Measurements from ENCODE around the gene A4GNT.

DNA sequence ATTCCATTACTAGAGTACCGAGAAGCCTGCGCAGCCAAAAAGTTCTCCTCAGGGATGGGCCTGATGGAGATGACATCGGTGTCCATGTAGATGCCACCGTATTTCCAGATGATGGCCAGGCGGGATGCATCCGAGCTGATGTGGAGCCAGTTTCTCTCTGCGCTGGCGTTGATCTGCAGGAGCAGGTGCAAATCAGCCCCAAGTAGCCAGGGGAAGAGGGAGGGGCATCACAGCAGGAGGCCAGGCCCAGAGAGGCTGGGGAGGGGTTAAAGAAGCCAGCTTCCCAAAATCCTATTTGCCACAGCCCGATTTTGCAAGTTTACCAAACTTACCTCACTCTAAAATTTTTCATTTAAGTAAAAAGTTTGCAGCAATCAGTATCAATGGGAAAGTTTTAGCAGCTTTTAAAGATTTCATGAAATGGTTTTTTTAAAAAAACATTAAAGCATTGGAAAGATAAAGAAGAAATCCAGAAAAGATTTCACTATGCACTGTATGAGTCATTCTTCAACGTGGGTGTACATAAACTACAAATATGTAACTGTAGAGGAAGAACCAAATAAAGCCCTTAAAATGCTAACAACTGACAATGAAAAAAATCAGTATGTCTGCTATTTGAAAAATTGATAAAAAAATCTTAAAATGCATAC is 7.4 kb downstream of the A4GNT start:
- TF ChIP-seq EGR1 (IDR thresholded peaks at IDR 0.05; ENCODE audit: borderline replicate concordance, low read depth, low read length): no peak
- TF ChIP-seq, protein P1, sequence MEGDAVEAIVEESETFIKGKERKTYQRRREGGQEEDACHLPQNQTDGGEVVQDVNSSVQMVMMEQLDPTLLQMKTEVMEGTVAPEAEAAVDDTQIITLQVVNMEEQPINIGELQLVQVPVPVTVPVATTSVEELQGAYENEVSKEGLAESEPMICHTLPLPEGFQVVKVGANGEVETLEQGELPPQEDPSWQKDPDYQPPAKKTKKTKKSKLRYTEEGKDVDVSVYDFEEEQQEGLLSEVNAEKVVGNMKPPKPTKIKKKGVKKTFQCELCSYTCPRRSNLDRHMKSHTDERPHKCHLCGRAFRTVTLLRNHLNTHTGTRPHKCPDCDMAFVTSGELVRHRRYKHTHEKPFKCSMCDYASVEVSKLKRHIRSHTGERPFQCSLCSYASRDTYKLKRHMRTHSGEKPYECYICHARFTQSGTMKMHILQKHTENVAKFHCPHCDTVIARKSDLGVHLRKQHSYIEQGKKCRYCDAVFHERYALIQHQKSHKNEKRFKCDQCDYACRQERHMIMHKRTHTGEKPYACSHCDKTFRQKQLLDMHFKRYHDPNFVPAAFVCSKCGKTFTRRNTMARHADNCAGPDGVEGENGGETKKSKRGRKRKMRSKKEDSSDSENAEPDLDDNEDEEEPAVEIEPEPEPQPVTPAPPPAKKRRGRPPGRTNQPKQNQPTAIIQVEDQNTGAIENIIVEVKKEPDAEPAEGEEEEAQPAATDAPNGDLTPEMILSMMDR (IDR thresholded peaks at IDR 0.05; ENCODE audit: control extremely low read depth in 1 of 3, insufficient read depth in 1 of 3, low read depth in 1 of 3, low read length in 3 of 3): no peak

Data from H1 (cell line).